Measurements from ENCODE around the gene FLOT1.

- TF ChIP-seq, protein P1, sequence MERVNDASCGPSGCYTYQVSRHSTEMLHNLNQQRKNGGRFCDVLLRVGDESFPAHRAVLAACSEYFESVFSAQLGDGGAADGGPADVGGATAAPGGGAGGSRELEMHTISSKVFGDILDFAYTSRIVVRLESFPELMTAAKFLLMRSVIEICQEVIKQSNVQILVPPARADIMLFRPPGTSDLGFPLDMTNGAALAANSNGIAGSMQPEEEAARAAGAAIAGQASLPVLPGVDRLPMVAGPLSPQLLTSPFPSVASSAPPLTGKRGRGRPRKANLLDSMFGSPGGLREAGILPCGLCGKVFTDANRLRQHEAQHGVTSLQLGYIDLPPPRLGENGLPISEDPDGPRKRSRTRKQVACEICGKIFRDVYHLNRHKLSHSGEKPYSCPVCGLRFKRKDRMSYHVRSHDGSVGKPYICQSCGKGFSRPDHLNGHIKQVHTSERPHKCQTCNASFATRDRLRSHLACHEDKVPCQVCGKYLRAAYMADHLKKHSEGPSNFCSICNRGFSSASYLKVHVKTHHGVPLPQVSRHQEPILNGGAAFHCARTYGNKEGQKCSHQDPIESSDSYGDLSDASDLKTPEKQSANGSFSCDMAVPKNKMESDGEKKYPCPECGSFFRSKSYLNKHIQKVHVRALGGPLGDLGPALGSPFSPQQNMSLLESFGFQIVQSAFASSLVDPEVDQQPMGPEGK (tag by site-specific recombination; IDR thresholded peaks at IDR 0.05), result no peak
- TF ChIP-seq, protein P2, sequence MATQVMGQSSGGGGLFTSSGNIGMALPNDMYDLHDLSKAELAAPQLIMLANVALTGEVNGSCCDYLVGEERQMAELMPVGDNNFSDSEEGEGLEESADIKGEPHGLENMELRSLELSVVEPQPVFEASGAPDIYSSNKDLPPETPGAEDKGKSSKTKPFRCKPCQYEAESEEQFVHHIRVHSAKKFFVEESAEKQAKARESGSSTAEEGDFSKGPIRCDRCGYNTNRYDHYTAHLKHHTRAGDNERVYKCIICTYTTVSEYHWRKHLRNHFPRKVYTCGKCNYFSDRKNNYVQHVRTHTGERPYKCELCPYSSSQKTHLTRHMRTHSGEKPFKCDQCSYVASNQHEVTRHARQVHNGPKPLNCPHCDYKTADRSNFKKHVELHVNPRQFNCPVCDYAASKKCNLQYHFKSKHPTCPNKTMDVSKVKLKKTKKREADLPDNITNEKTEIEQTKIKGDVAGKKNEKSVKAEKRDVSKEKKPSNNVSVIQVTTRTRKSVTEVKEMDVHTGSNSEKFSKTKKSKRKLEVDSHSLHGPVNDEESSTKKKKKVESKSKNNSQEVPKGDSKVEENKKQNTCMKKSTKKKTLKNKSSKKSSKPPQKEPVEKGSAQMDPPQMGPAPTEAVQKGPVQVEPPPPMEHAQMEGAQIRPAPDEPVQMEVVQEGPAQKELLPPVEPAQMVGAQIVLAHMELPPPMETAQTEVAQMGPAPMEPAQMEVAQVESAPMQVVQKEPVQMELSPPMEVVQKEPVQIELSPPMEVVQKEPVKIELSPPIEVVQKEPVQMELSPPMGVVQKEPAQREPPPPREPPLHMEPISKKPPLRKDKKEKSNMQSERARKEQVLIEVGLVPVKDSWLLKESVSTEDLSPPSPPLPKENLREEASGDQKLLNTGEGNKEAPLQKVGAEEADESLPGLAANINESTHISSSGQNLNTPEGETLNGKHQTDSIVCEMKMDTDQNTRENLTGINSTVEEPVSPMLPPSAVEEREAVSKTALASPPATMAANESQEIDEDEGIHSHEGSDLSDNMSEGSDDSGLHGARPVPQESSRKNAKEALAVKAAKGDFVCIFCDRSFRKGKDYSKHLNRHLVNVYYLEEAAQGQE (tag by site-specific recombination; IDR thresholded peaks at IDR 0.05), result no peak
- TF ChIP-seq CTCF (tag by site-specific recombination; IDR thresholded peaks at IDR 0.05) (no peak), PBX3 (CRISPR knock-in tag; IDR thresholded peaks at IDR 0.05) (no peak), MYNN (tag by site-specific recombination; IDR thresholded peaks at IDR 0.05; ENCODE audit: borderline replicate concordance) (no peak), ZBTB21 (tag by site-specific recombination; IDR thresholded peaks at IDR 0.05) (no peak), ZNF121 (tag by site-specific recombination; IDR thresholded peaks at IDR 0.05) (no peak), ZBTB49 (tag by site-specific recombination; IDR thresholded peaks at IDR 0.05; ENCODE audit: low read depth) (no peak), SETDB1 (IDR thresholded peaks at IDR 0.05; ENCODE audit: insufficient read length, low read length) (no peak), KLF1 (tag by site-specific recombination; IDR thresholded peaks at IDR 0.05) (no peak), ZNF302 (tag by site-specific recombination; IDR thresholded peaks at IDR 0.05; ENCODE audit: low read depth) (no peak), ZBTB8A (tag by site-specific recombination; IDR thresholded peaks at IDR 0.05) (no peak), ZNF274 (IDR thresholded peaks at IDR 0.05; ENCODE audit: low read length) (no peak), ZNF274 (tag by site-specific recombination; IDR thresholded peaks at IDR 0.05; ENCODE audit: borderline replicate concordance) (no peak)
- TF ChIP-seq, protein P3, sequence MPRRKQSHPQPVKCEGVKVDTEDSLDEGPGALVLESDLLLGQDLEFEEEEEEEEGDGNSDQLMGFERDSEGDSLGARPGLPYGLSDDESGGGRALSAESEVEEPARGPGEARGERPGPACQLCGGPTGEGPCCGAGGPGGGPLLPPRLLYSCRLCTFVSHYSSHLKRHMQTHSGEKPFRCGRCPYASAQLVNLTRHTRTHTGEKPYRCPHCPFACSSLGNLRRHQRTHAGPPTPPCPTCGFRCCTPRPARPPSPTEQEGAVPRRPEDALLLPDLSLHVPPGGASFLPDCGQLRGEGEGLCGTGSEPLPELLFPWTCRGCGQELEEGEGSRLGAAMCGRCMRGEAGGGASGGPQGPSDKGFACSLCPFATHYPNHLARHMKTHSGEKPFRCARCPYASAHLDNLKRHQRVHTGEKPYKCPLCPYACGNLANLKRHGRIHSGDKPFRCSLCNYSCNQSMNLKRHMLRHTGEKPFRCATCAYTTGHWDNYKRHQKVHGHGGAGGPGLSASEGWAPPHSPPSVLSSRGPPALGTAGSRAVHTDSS (tag by site-specific recombination; IDR thresholded peaks at IDR 0.05), result no peak
Measured at GRCh38 chr6:30735668-30736314, 6.7 kb downstream of the FLOT1 start.
